ENCODE data around the gene CAPN13. TPM values are rescaled to one million over a fixed set of nuclear protein-coding genes. Genes with fewer than 3 reads are reported as not detected.

The CAPN13 gene
- total RNA-seq, 2 donors from 2014 or later = 25.5 to 31.2 TPM

- DNase-seq = no peak
- Histone ChIP-seq H3K4me3 (no peak overlapping the region), H3K27ac (no peak overlapping the region), H3K27me3 (no peaks in the 10 kb centered on the region), H3K4me1 (no peaks in the 10 kb centered on the region), H3K9me3 (no peaks in the 10 kb centered on the region), H3K9ac (ENCODE audit: low read depth in 2 of 2, low read length in 2 of 2) (no peak overlapping the region), H3K36me3 (no peaks in the 10 kb centered on the region)
- TF ChIP-seq, protein P1, sequence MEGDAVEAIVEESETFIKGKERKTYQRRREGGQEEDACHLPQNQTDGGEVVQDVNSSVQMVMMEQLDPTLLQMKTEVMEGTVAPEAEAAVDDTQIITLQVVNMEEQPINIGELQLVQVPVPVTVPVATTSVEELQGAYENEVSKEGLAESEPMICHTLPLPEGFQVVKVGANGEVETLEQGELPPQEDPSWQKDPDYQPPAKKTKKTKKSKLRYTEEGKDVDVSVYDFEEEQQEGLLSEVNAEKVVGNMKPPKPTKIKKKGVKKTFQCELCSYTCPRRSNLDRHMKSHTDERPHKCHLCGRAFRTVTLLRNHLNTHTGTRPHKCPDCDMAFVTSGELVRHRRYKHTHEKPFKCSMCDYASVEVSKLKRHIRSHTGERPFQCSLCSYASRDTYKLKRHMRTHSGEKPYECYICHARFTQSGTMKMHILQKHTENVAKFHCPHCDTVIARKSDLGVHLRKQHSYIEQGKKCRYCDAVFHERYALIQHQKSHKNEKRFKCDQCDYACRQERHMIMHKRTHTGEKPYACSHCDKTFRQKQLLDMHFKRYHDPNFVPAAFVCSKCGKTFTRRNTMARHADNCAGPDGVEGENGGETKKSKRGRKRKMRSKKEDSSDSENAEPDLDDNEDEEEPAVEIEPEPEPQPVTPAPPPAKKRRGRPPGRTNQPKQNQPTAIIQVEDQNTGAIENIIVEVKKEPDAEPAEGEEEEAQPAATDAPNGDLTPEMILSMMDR (IDR thresholded peaks at IDR 0.05) = no peak
- intact Hi-C loops (cut with DNase I) = no loop called here
These were observed 123.8 kb downstream of the CAPN13 start for GRCh38 chr2:30683236-30683956.

GRCh38 chr2:30681022-30681421 lies 126.2 kb downstream of the CAPN13 start:
- intact Hi-C loops (cut with DNase I) = no loop called here
- DNase-seq = no peak
- Histone ChIP-seq H3K9ac (ENCODE audit: low read depth in 2 of 2, low read length in 2 of 2) (no peak overlapping the region), H3K4me1 (no peaks in the 10 kb centered on the region), H3K36me3 (no peaks in the 10 kb centered on the region), H3K27ac (no peak overlapping the region), H3K9me3 (no peaks in the 10 kb centered on the region), H3K4me3 (no peak overlapping the region), H3K27me3 (no peaks in the 10 kb centered on the region)
- TF ChIP-seq, protein P1 (IDR thresholded peaks at IDR 0.05) = no peak

- DNase-seq = no peak
- no peak overlapping the region for H3K9ac ChIP-seq (ENCODE audit: low read depth in 2 of 2, low read length in 2 of 2)
- no peak overlapping the region for H3K4me3 ChIP-seq
- H3K36me3 ChIP-seq = no peaks in the 10 kb centered on the region
- H3K4me1 ChIP-seq = no peaks in the 10 kb centered on the region
- TF ChIP-seq, protein P1 (IDR thresholded peaks at IDR 0.05) = no peak
- H3K27ac ChIP-seq = no peak overlapping the region
- intact Hi-C loops (cut with DNase I) = no loop called here
- no peaks in the 10 kb centered on the region for H3K9me3 ChIP-seq
- no peaks in the 10 kb centered on the region for H3K27me3 ChIP-seq
These were observed 127.1 kb downstream of the CAPN13 start for GRCh38 chr2:30680121-30680520.

GRCh38 chr2:30679426-30680088 lies 127.7 kb downstream of the CAPN13 start:
- Histone ChIP-seq H3K4me1 (no peaks in the 10 kb centered on the region), H3K9ac (ENCODE audit: low read depth in 2 of 2, low read length in 2 of 2) (no peak overlapping the region), H3K9me3 (no peaks in the 10 kb centered on the region), H3K27me3 (no peaks in the 10 kb centered on the region), H3K27ac (no peak overlapping the region), H3K4me3 (no peak overlapping the region), H3K36me3 (no peaks in the 10 kb centered on the region)
- no peak for DNase-seq
- intact Hi-C loops (cut with DNase I) = no loop called here
- TF ChIP-seq, protein P1 (IDR thresholded peaks at IDR 0.05) = no peak

DNA sequence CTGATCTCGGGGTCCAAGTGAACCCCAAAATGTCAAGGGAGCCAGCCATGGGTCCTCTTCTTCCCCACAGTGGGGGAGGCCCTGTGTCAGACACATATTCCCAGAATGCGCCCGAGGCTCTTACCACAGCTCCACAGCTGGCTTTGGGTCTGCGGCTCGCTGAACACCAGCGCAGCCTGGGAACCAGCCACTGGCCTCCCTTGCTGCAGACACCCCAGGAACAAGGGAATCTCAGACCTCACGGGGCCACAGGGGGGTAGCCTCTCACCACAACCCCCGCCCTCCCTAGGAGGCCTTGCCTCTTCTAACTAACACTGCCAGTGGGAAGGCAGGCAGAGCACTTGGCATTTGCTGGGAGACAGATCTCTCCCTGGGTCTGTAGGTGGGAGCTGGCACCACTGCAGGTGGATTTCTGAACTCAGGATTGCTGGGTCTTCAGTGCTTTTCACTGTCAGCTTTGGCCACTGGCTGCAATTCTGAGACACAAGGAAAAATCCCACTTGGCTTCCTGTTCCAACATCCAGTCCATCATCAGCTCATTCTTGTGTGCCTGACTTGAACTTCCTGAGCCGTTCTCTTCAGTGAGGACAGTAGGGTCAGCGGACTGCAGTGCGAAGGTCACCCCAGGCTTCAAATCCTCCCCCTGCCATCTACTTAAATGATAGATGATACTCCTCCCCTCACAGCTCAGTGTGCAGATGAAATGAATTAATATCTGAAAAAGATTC lies 128.7 kb downstream of the CAPN13 start:
- no peaks in the 10 kb centered on the region for H3K9me3 ChIP-seq
- DNase-seq = no peak
- H3K36me3 ChIP-seq = no peaks in the 10 kb centered on the region
- no peak overlapping the region for H3K27ac ChIP-seq
- intact Hi-C loops (cut with DNase I) = no loop called here
- H3K27me3 ChIP-seq = no peaks in the 10 kb centered on the region
- TF ChIP-seq, protein P1 (IDR thresholded peaks at IDR 0.05) = no peak
- H3K4me1 ChIP-seq = no peaks in the 10 kb centered on the region
- no peak overlapping the region for H3K9ac ChIP-seq (ENCODE audit: low read depth in 2 of 2, low read length in 2 of 2)
- no peak overlapping the region for H3K4me3 ChIP-seq
